Measurements from ENCODE around the gene SLC8A1. TPM values are rescaled to one million over a fixed set of nuclear protein-coding genes. Genes with fewer than 3 reads are reported as not detected.

SLC8A1 gene
- total RNA-seq, 6 donors from 2014 or later, result 21.8 to 58.6 (median 25.3) TPM

DNA sequence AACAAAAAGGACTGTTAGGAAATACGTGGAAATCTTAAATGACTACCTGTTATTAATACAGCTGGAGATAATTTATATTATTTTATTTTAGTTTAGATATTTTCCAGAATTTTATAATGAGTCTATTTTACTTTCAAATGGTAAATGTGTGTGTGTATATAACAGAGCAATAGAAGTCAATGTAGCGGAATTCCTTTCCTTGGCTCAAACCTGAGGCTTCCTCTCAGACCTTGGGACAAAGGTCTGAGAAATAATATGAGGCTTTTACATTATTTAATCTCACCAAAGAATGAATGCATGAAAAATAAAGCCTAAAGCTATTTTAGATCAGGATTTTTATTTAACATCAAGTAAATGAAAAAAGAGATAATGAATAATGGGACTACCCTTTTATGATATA, 65.7 kb downstream of the SLC8A1 start:
- H3K27me3 ChIP-seq, result no peaks in the 10 kb centered on the region
- DNase-seq, result no peak
- no peak overlapping the region for H3K4me3 ChIP-seq
- H3K36me3 ChIP-seq, result no peaks in the 10 kb centered on the region
- 47 to 63% methylated on average over 2 of the region's 2 CpGs for WGBS, 2 donors
- ATAC-seq (ENCODE audit: low FRiP score in 2 of 2), result no peak
- no peak overlapping the region for H3K27ac ChIP-seq
- peaks cover 0 to 4% (median 0%) of the 10 kb centered on the region in 4 donors for H3K4me1 ChIP-seq
- TF ChIP-seq POLR2A (IDR thresholded peaks at IDR 0.05), result no peak
- TF ChIP-seq POLR2AphosphoS5 (IDR thresholded peaks at IDR 0.05), result no peak
- no peak for TF ChIP-seq EP300 (IDR thresholded peaks at IDR 0.05)
- TF ChIP-seq, protein P1, sequence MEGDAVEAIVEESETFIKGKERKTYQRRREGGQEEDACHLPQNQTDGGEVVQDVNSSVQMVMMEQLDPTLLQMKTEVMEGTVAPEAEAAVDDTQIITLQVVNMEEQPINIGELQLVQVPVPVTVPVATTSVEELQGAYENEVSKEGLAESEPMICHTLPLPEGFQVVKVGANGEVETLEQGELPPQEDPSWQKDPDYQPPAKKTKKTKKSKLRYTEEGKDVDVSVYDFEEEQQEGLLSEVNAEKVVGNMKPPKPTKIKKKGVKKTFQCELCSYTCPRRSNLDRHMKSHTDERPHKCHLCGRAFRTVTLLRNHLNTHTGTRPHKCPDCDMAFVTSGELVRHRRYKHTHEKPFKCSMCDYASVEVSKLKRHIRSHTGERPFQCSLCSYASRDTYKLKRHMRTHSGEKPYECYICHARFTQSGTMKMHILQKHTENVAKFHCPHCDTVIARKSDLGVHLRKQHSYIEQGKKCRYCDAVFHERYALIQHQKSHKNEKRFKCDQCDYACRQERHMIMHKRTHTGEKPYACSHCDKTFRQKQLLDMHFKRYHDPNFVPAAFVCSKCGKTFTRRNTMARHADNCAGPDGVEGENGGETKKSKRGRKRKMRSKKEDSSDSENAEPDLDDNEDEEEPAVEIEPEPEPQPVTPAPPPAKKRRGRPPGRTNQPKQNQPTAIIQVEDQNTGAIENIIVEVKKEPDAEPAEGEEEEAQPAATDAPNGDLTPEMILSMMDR (IDR thresholded peaks at IDR 0.05), result no peak
- H3K9me3 ChIP-seq, result peaks cover 0 to 12% (median 9%) of the 10 kb centered on the region in 4 donors

DNA sequence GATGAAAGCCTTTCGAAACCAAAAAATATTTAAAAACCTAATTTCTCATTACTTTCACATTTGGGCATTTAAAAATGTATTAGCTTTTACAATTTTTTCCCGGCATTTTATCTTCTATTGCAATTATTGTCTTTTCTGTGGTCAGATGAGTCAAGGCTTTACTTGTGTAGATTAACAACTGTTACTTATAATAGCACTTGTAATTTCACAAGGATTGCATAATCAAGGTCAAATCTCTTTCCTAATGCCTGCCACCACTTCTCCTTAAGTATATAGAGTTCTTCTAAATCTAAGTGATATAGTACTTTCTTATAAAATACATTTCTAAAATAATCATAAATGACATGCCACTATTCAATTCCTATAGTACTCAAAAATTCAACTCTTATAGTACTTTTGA, 67.2 kb downstream of the SLC8A1 start:
- WGBS, 2 donors, result 16 to 35% methylated on average over 2 of the region's 2 CpGs
- no peak overlapping the region for H3K4me3 ChIP-seq
- ATAC-seq (ENCODE audit: low FRiP score in 2 of 2), result peak in 1 of 2 donors; percentile 79
- H3K9me3 ChIP-seq, result peaks cover 0 to 17% (median 14%) of the 10 kb centered on the region in 4 donors
- H3K36me3 ChIP-seq, result no peaks in the 10 kb centered on the region
- DNase-seq, result no peak
- TF ChIP-seq, protein P1 (IDR thresholded peaks at IDR 0.05), result no peak
- TF ChIP-seq POLR2AphosphoS5 (IDR thresholded peaks at IDR 0.05) (no peak), EP300 (IDR thresholded peaks at IDR 0.05) (peak in 1 of 4 donors; percentile 44)
- peaks cover 0 to 4% (median 0%) of the 10 kb centered on the region in 4 donors for H3K4me1 ChIP-seq
- H3K27ac ChIP-seq, result peak overlapping the region in 1 of 4 donors; percentile 36
- H3K27me3 ChIP-seq, result no peaks in the 10 kb centered on the region

DNA sequence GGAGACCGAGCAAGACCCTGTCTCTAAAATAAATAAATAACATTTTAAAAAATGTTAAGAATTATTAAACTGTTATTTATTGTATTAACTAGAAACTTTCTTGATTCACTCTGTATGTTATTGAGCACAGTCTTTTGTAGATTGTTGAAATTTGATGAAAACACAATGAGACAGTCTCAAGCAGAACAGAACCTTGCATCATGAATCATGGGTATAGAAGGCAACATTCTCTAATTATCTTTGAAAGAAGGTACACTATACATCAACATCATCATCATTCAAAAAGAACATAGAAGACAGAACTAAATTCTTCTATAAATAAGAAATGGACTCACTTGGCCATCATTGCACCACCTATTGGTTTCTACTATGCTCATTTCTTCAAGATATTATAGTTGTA, 67.7 kb downstream of the SLC8A1 start:
- Histone ChIP-seq H3K36me3 (no peaks in the 10 kb centered on the region), H3K27ac (peak overlapping the region in 1 of 4 donors; percentile 18), H3K9me3 (peaks cover 0 to 17% (median 14%) of the 10 kb centered on the region in 4 donors), H3K27me3 (no peaks in the 10 kb centered on the region), H3K4me3 (no peak overlapping the region), H3K4me1 (peaks cover 0 to 4% (median 0%) of the 10 kb centered on the region in 4 donors)
- ATAC-seq (ENCODE audit: low FRiP score in 2 of 2) (no peak), DNase-seq (no peak)
- TF ChIP-seq, protein P1 (IDR thresholded peaks at IDR 0.05), result no peak
- 96 to 97% methylated on average over 1 of the region's 1 CpG for WGBS, 2 donors

DNA sequence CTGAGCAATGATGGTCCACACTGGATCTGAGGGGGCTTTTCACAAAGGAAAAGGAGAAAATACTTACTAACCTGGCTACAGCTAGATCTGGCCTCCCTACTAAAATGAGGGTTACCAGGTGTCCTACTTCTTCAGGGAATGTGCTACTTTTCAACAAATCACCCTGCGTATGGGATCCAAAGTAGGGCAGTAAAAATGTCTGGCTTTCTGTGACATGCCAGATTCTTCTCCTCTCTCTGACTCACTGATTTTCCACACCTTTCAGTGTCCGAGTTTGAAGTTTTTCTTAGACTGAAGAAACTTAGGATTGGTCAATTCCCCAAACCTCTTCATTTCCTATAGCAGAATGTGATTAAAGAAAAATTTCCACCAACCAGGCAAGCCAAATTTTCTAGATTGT, 71.2 kb downstream of the SLC8A1 start:
- Histone ChIP-seq H3K36me3 (no peaks in the 10 kb centered on the region), H3K4me1 (peaks cover 0 to 4% (median 0%) of the 10 kb centered on the region in 4 donors), H3K27ac (no peak overlapping the region), H3K27me3 (no peaks in the 10 kb centered on the region), H3K9me3 (peaks cover 0 to 17% (median 14%) of the 10 kb centered on the region in 4 donors), H3K4me3 (no peak overlapping the region)
- 84 to 96% methylated on average over 2 of the region's 2 CpGs for WGBS, 2 donors
- DNase-seq (no peak), ATAC-seq (ENCODE audit: low FRiP score in 2 of 2) (no peak)
- TF ChIP-seq, protein P1 (IDR thresholded peaks at IDR 0.05), result no peak
- TF ChIP-seq POLR2A (IDR thresholded peaks at IDR 0.05), result no peak
- no peak for TF ChIP-seq POLR2AphosphoS5 (IDR thresholded peaks at IDR 0.05)
- no peak for TF ChIP-seq EP300 (IDR thresholded peaks at IDR 0.05)

DNA sequence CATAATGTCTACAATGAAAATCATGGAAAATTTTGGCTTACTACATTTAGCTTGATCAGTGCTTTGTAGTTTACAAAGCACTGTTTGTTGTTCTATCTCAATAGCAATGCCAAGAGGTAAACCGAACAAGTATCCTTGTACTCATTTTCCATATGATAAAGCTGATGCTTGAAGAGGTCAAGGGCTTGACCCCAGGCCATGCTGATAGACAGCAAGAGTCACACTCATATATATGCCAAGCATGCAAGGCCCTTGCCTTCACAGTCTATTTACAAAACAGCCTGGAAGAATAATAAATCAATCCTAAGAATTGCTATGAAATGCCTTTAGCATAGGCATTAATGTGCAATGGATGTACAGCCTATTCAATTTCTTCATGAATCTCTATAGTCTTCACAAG, 71.8 kb downstream of the SLC8A1 start:
- peaks cover 0 to 17% (median 14%) of the 10 kb centered on the region in 4 donors for H3K9me3 ChIP-seq
- TF ChIP-seq POLR2AphosphoS5 (IDR thresholded peaks at IDR 0.05) (no peak), EP300 (IDR thresholded peaks at IDR 0.05) (no peak), POLR2A (IDR thresholded peaks at IDR 0.05) (no peak)
- TF ChIP-seq, protein P1 (IDR thresholded peaks at IDR 0.05), result no peak
- ATAC-seq (ENCODE audit: low FRiP score in 2 of 2) (no peak), DNase-seq (no peak)
- no peaks in the 10 kb centered on the region for H3K36me3 ChIP-seq
- no peaks in the 10 kb centered on the region for H3K27me3 ChIP-seq
- H3K4me1 ChIP-seq, result peaks cover 0 to 3% (median 0%) of the 10 kb centered on the region in 4 donors
- WGBS, 2 donors, result 78 to 88% methylated on average over 1 of the region's 1 CpG
- no peak overlapping the region for H3K27ac ChIP-seq
- no peak overlapping the region for H3K4me3 ChIP-seq

Data from upper lobe of left lung (tissue), 6 donors.